ENCODE data around the gene MIOS. TPM values are rescaled to one million over a fixed set of nuclear protein-coding genes. Genes with fewer than 3 reads are reported as not detected.
A peak's percentile ranks its signal among the peaks of the same experiment; 100 is the strongest.

MIOS gene
- polyA plus RNA-seq, 1 donor (not counting 4 experiments of a cell fraction or from before 2014, with no cell fraction given): 29.2 TPM

DNA sequence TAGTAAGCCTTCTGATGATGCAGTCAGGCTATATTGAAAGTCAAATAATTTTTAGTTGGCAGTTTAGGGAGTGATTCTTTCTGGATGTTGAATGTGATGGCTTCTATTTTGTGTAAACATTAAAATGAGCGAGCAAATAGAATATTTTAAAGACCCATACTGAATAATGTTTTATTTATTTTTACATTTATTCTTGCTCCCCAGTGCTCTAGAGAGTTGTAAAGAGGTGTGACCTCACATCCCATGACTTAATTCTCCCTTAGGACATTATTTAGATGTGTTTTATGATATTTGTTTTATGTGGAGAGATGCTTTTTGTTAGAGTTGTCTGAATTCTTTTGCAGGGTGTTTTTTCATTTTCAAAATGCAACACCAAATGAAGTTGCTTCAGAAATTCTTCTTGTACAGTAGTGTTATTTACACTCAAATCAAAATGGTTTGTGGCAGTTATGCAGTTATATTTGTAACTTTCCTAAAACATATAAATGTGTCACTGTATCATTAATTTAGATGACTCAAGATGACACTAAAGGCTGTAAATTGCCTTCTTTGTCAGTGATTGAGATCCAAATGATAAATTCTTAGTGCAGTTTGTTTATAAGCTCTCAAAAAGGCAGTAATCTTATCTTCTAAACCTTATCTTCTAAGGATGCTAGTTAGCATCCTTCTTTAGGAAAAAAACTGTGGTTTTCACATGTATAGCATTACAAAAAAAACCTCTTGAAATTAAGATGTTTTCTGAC lies 86.3 kb downstream of the MIOS start:
- no peak for FAIRE-seq
- Histone ChIP-seq H3K9me3 (ENCODE audit: control insufficient read depth, low read depth, low read length) (no peaks in the 10 kb centered on the region), H3K4me1 (ENCODE audit: control insufficient read depth, extremely low read depth, insufficient read depth, low read length) (no peaks in the 10 kb centered on the region), H3K9me1 (ENCODE audit: control insufficient read depth, extremely low read depth, insufficient read depth, low read length) (peaks cover 3% of the 10 kb centered on the region), H3K36me3 (ENCODE audit: control insufficient read depth in 2 of 2, extremely low read depth in 1 of 2, insufficient read depth in 2 of 2, low read length in 2 of 2) (no peaks in the 10 kb centered on the region), H3K9ac (ENCODE audit: control insufficient read depth, extremely low read depth, insufficient read depth, low read length) (no peak overlapping the region), H3K27ac (ENCODE audit: control insufficient read depth, insufficient read depth, low read length) (no peak overlapping the region), H3K4me3 (ENCODE audit: control insufficient read depth in 2 of 3, extremely low read depth in 1 of 3, insufficient read depth in 2 of 3, low read depth in 1 of 3, low read length in 3 of 3) (no peak overlapping the region), H2AFZ (ENCODE audit: control insufficient read depth, low read length) (no peak overlapping the region), H3K79me2 (ENCODE audit: control insufficient read depth, insufficient read depth, low read length) (peaks cover 2% of the 10 kb centered on the region), H4K20me1 (ENCODE audit: control insufficient read depth, extremely low read depth, insufficient read depth, low read length) (no peaks in the 10 kb centered on the region), H3K27me3 (ENCODE audit: control insufficient read depth, extremely low read depth, insufficient read depth, low read length) (no peaks in the 10 kb centered on the region), H3K4me2 (ENCODE audit: control insufficient read depth, extremely low read depth, insufficient read depth, low read depth, low read length) (no peak overlapping the region)
- dilution Hi-C loops (cut with MboI; ENCODE audit: extremely low pct_ligation_motif_present, low sequenced_read_pairs): no loop called here
- TF ChIP-seq, protein P1, sequence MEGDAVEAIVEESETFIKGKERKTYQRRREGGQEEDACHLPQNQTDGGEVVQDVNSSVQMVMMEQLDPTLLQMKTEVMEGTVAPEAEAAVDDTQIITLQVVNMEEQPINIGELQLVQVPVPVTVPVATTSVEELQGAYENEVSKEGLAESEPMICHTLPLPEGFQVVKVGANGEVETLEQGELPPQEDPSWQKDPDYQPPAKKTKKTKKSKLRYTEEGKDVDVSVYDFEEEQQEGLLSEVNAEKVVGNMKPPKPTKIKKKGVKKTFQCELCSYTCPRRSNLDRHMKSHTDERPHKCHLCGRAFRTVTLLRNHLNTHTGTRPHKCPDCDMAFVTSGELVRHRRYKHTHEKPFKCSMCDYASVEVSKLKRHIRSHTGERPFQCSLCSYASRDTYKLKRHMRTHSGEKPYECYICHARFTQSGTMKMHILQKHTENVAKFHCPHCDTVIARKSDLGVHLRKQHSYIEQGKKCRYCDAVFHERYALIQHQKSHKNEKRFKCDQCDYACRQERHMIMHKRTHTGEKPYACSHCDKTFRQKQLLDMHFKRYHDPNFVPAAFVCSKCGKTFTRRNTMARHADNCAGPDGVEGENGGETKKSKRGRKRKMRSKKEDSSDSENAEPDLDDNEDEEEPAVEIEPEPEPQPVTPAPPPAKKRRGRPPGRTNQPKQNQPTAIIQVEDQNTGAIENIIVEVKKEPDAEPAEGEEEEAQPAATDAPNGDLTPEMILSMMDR (optimal IDR thresholded peaks at IDR 0.05 in 1 of 3, IDR thresholded peaks at IDR 0.05 in 1 of 3, conservative IDR thresholded peaks at IDR 0.05 in 1 of 3; ENCODE audit: extremely low read depth in 1 of 3, insufficient read depth in 2 of 3, low read length in 3 of 3): no peak
- TF ChIP-seq EZH2 (IDR thresholded peaks at IDR 0.05; ENCODE audit: low read length): no peak
- no peak for DNase-seq (ENCODE audit: low read depth, low spot score)

DNA sequence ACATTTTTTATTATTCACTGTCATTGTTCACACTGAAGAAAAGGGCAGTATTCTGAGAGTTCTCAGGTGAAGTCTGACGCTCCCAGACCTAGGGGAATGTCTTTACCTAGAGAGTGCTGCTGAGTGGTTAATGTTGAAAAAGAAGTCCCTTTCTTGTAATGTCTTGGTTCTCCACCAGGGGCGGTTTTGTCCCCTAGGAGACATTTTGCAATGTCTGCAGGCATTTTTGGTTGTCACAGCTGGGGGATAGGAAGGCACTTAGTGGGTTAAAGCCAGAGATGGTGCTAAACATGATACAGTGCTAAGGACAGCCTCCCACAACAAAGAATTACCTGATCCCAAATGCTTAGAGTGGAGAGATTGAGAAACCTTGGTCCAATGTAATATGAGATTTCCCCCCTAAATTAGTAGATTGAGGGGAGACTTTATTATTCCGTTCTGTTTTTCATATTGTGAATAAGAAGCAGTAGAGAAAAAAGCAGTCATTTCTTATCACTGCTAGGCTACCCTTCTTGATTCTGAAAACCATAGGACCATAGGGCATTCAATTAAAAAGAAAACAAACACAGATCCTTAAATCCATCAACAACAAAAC lies 87.0 kb downstream of the MIOS start:
- peaks cover 2% of the 10 kb centered on the region for H3K79me2 ChIP-seq (ENCODE audit: control insufficient read depth, insufficient read depth, low read length)
- no peaks in the 10 kb centered on the region for H3K4me1 ChIP-seq (ENCODE audit: control insufficient read depth, extremely low read depth, insufficient read depth, low read length)
- H3K27me3 ChIP-seq (ENCODE audit: control insufficient read depth, extremely low read depth, insufficient read depth, low read length): no peaks in the 10 kb centered on the region
- H3K9me3 ChIP-seq (ENCODE audit: control insufficient read depth, low read depth, low read length): no peaks in the 10 kb centered on the region
- H3K36me3 ChIP-seq (ENCODE audit: control insufficient read depth in 2 of 2, extremely low read depth in 1 of 2, insufficient read depth in 2 of 2, low read length in 2 of 2): no peaks in the 10 kb centered on the region
- dilution Hi-C loops (cut with MboI; ENCODE audit: extremely low pct_ligation_motif_present, low sequenced_read_pairs): no loop called here
- H3K4me3 ChIP-seq (ENCODE audit: control insufficient read depth in 2 of 3, extremely low read depth in 1 of 3, insufficient read depth in 2 of 3, low read depth in 1 of 3, low read length in 3 of 3): no peak overlapping the region
- TF ChIP-seq, protein P1 (optimal IDR thresholded peaks at IDR 0.05 in 1 of 3, IDR thresholded peaks at IDR 0.05 in 1 of 3, conservative IDR thresholded peaks at IDR 0.05 in 1 of 3; ENCODE audit: extremely low read depth in 1 of 3, insufficient read depth in 2 of 3, low read length in 3 of 3): peak; percentile 39 to 67 (median 55)
- no peak for TF ChIP-seq EZH2 (IDR thresholded peaks at IDR 0.05; ENCODE audit: low read length)
- no peaks in the 10 kb centered on the region for H4K20me1 ChIP-seq (ENCODE audit: control insufficient read depth, extremely low read depth, insufficient read depth, low read length)
- DNase-seq (ENCODE audit: low read depth, low spot score): no peak
- H3K27ac ChIP-seq (ENCODE audit: control insufficient read depth, insufficient read depth, low read length): no peak overlapping the region
- H3K9ac ChIP-seq (ENCODE audit: control insufficient read depth, extremely low read depth, insufficient read depth, low read length): no peak overlapping the region
- H3K9me1 ChIP-seq (ENCODE audit: control insufficient read depth, extremely low read depth, insufficient read depth, low read length): peaks cover 3% of the 10 kb centered on the region
- FAIRE-seq: no peak
- no peak overlapping the region for H3K4me2 ChIP-seq (ENCODE audit: control insufficient read depth, extremely low read depth, insufficient read depth, low read depth, low read length)
- no peak overlapping the region for H2AFZ ChIP-seq (ENCODE audit: control insufficient read depth, low read length)

Data from keratinocyte (primary cell).